ENCODE data around the gene FOXL2. TPM values are rescaled to one million over a fixed set of nuclear protein-coding genes. Genes with fewer than 3 reads are reported as not detected.

The FOXL2 gene
- total RNA-seq, 1 donor from 2014 or later = not detected

DNA sequence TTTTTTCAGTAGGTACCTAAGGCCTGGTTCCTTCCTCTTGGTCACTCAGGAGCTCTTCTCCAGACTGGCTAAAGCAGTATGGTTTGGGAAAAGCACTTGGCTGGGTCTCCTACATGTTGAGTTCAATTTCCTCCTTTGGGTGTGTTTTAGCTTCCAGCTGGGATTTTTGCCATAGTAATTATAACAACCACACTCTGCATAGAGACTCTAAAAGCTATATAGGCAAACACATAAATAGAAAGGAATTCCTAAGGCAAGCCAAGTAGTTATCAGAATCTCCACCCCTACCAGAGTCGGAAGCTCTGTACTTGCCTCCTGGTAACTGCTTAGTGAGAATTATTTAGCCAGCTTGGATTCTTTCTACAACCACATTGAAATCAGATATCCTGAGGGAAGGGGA lies 48.6 kb downstream of the FOXL2 start:
- no peaks in the 10 kb centered on the region for H3K4me1 Mint-ChIP-seq
- no peak for DNase-seq (ENCODE audit: low spot score)
- H3K27me3 Mint-ChIP-seq (ENCODE audit: insufficient read depth, low read depth) = peaks cover 7% of the 10 kb centered on the region
- Histone ChIP-seq H4K20me1 (ENCODE audit: low read depth) (no peaks in the 10 kb centered on the region), H3K4me3 (no peak overlapping the region), H3F3A (ENCODE audit: low read depth) (no peaks in the 10 kb centered on the region), H3K79me2 (ENCODE audit: low read depth) (no peaks in the 10 kb centered on the region), H3K27ac (no peak overlapping the region), H3K9me3 (ENCODE audit: low read depth) (no peaks in the 10 kb centered on the region), H3K4me1 (no peaks in the 10 kb centered on the region), H3K4me2 (no peak overlapping the region), H2AFZ (replicated peaks) (no peak overlapping the region), H3K27me3 (no peaks in the 10 kb centered on the region), H3K36me3 (no peaks in the 10 kb centered on the region), H3K9ac (no peak overlapping the region)
- no peak overlapping the region for H3K4me3 Mint-ChIP-seq
- H3K36me3 Mint-ChIP-seq = no peaks in the 10 kb centered on the region
- no peaks in the 10 kb centered on the region for H3K9me3 Mint-ChIP-seq
- TF ChIP-seq EZH2phosphoT487 (IDR thresholded peaks at IDR 0.05) = no peak
- TF ChIP-seq EZH2 (IDR thresholded peaks at IDR 0.05) = no peak
- TF ChIP-seq, protein P1, sequence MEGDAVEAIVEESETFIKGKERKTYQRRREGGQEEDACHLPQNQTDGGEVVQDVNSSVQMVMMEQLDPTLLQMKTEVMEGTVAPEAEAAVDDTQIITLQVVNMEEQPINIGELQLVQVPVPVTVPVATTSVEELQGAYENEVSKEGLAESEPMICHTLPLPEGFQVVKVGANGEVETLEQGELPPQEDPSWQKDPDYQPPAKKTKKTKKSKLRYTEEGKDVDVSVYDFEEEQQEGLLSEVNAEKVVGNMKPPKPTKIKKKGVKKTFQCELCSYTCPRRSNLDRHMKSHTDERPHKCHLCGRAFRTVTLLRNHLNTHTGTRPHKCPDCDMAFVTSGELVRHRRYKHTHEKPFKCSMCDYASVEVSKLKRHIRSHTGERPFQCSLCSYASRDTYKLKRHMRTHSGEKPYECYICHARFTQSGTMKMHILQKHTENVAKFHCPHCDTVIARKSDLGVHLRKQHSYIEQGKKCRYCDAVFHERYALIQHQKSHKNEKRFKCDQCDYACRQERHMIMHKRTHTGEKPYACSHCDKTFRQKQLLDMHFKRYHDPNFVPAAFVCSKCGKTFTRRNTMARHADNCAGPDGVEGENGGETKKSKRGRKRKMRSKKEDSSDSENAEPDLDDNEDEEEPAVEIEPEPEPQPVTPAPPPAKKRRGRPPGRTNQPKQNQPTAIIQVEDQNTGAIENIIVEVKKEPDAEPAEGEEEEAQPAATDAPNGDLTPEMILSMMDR (IDR thresholded peaks at IDR 0.05) = no peak
- H3K27ac Mint-ChIP-seq = no peak overlapping the region

Other genes starting within 250 kb of the FOXL2 start
- 11.1 and 17.7 TPM in 2 replicates for gene PIK3CB, start 112.2 kb downstream of the FOXL2 start, total RNA-seq (ENCODE audit: low replicate concordance)
- gene FOXL2NB, start 80 bp upstream of the FOXL2 start, total RNA-seq (ENCODE audit: low replicate concordance) = 0.09 TPM in 1 of 2 replicates, not detected in the other
- gene PRR23A, start 59.1 kb upstream of the FOXL2 start, total RNA-seq (ENCODE audit: low replicate concordance) = not detected in 2 replicates
- gene PRR23B, start 73.8 kb upstream of the FOXL2 start, total RNA-seq (ENCODE audit: low replicate concordance) = not detected in 2 replicates
- not detected in 2 replicates for gene PRR23C, start 97.8 kb upstream of the FOXL2 start, total RNA-seq (ENCODE audit: low replicate concordance)

All from neural progenitor cell (in vitro differentiated cells).